GM12891 (cell line): ENCODE data around the gene PPP1R14C.
"Not testable (repeated sequence)": the region's sequence is repeated elsewhere in the genome, so short reads cannot be mapped to it uniquely, and the experiment has no call there.

Experiments used
- DNase-seq: peaks from one replicate; pipeline ENCODE4 v3.0.0; 2011; ENCODE audit warnings: low spot score; ENCODE audit not compliant: insufficient read length
- FAIRE-seq: peaks from 2 replicates; lab custom pipeline; 2011; peaks lifted over from hg19 to GRCh38; lab: Jason Lieb, UNC
- PAX5 ChIP-seq: IDR thresholded peaks from 2 replicates; pipeline ENCODE4 v1.6.1; 2011; ENCODE audit warnings: low read length, moderate library complexity, mild to moderate bottlenecking; ENCODE audit not compliant: insufficient read depth, severe bottlenecking
- POLR2A ChIP-seq: IDR thresholded peaks from 2 replicates; pipeline ENCODE4 v1.6.1; 2011; ENCODE audit warnings: low read depth, low read length, control low read depth
- POLR2AphosphoS5 ChIP-seq: IDR thresholded peaks from 2 replicates; pipeline ENCODE4 v1.6.1; 2011; ENCODE audit warnings: low read depth, low read length, control low read depth
- POU2F2 ChIP-seq: IDR thresholded peaks from 2 replicates; pipeline ENCODE4 v1.6.1; 2011; ENCODE audit warnings: low read depth, mild to moderate bottlenecking, control low read depth, low read length, moderate library complexity
- SPI1 ChIP-seq: IDR thresholded peaks from 2 replicates; pipeline ENCODE4 v1.6.1; 2011; ENCODE audit warnings: low read depth, low read length, control low read depth
- TAF1 ChIP-seq: IDR thresholded peaks from 2 replicates; pipeline ENCODE4 v1.6.1; 2011; ENCODE audit warnings: low read depth, low read length, control low read depth

The PPP1R14C gene

DNA sequence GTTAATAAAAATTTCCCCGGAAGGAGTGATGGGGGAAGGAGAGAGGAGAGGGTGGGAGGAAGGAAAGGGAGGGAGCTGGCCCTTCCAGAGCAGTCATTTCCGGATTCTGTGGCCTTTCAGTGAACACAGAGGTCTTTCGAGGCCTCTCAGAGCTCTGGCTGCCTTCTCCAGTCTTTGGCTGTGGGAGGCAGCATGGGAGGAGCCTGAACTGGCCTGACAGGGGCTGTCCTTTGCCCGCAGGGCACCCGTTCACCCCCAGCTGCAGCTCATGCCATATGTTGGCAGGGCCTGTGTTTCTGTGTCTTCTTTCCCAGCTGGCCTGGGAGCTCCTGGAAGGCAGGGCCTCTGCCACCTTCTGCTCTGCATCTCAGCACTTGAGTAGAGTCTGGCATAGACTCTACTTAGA lies 95.5 kb downstream of the PPP1R14C start:
- no peak for DNase-seq
- no peak for FAIRE-seq
- TF ChIP-seq PAX5 (no peak), TAF1 (no peak), SPI1 (no peak), POU2F2 (no peak)

DNA sequence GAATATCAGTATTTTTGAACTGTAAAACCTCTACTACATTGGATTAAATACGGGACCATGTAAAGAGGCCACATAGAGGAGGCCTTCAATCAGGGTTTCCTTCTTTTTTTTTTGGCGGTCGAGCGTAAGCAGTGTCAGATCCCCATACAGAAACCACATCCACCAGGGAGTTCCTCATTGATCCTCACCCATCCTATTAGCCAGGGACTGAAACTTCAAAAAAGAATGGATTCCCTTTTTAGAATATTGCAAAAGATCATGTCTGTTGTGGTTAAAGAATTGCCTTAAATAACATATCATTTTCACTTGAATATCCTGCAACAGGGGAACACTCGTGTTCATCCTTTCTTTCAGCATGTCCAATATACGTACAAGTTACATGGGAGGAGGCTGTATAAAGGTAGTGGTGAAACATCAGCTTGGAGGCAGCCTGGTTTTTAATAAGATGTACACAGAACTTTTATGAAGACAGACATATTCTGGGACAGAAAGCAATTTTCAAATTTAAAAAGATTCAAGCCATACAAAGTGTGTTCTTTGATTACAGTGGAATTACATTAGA lies 96.1 kb downstream of the PPP1R14C start:
- TF ChIP-seq TAF1 (no peak), POLR2AphosphoS5 (no peak), SPI1 (no peak), PAX5 (no peak), POU2F2 (no peak), POLR2A (no peak)
- no peak for FAIRE-seq
- no peak for DNase-seq

DNA sequence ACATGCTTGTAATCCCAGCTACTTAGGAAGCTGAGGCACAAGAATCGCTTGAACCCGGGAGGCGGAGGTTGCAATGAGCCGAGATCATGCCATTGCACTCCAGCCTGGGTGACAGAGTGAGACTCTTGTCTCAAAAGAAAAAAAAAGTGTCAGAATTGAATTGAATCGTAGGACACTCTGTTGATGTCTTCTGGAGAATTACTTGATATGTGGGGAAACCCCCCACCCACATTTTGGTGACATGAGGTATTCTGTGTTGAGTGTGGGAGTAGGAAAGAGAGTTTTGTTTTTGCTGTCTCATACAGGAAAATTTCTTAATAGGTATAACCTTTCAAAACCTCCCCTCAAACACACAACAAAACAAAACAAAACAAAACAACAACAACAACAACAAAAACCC lies 98.9 kb downstream of the PPP1R14C start:
- not testable (repeated sequence) for DNase-seq, FAIRE-seq

DNA sequence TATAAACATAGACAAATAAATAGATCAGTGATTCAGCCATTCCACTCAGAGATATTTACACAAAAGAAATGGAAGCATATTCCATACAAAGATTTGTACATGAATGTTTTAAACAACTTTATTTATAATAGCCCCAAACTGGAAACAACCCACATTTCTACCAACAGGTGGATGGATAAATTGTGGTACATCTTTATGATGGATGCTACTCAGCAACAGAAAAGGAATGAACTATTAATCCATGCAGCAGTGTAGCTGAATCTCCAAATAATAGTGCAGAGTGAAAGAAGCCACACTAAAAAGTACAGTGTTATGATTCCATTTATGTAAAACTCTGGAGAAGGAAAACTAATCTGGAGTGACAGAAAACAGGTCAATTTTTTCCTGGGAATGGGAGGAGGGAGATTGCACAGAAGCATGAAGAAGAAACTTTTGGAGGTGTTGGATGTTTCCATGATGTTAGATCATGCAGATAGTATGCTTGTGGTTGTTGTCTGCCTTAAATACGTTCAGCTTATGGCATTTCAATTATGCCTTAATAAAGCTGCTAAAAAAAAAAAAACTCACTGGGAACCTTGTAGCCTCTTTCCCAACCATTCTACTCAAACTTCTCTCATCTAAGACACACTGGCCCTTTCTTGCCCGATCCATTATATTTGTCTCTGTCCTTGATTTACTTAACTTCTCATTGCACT lies 100.9 kb downstream of the PPP1R14C start:
- FAIRE-seq (no peak), DNase-seq (no peak)
- TF ChIP-seq SPI1, result no peak
- TF ChIP-seq POLR2AphosphoS5, result no peak
- no peak for TF ChIP-seq POLR2A
- no peak for TF ChIP-seq POU2F2
- TF ChIP-seq PAX5, result no peak
- no peak for TF ChIP-seq TAF1

DNA sequence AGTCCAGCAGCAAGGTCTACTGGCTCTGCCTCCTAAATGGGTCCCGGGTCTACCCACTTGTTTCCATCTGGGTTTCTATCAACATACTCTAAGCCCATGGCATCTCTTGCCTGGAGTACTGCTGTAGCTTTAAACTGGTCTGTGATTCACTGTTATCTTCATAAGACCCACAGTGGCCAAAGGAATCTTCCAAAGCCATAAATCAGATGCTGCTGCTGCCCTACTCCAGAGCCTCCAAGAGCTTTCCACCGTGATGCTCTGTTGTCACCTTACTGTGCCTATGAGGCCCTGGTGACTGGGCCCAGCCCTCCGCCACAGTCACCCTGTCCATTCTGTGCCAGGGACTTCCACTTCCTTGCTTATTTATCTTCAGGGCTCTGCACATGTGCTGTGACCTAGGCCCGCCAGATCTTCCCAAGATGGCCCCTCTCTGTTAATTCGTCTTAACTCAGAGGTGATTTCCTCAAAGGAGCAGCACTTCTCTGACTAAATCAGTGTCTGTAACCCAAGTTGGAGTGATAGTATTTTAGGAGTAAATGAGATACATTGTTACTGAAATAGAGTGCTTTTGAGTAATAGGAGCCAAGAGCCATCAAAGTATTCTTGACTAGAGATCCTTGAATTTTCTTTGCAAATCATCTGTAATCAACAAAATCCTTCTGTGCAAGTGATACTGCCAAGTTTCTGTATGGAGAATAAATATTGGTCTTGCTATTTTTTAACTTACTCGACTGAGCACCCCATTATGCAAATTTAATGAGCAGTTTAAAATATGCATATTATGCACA lies 102.5 kb downstream of the PPP1R14C start:
- FAIRE-seq (no peak), DNase-seq (no peak)
- TF ChIP-seq POLR2AphosphoS5 (no peak), PAX5 (no peak), POU2F2 (no peak), SPI1 (no peak), POLR2A (no peak), TAF1 (no peak)

DNA sequence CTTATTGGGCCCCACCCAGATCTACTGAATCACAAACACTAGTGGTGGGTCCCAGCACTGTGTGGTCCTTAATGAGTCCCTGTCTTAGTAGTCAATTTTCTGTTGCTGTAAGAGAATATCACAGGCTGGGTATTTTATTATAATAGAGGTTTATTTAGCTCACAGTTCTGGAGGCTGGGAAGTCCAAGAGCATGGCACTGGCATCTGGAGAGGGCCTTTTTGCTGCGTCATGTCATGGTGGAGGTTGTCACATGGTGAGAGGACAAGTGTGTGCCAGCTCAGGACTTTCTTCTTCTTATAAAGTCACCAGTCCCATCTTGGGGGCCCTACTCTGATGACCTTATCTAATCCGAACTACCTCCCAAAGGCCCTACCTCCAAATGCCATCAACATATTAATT lies 105.0 kb downstream of the PPP1R14C start:
- TF ChIP-seq POU2F2 (no peak), SPI1 (no peak), TAF1 (no peak), POLR2AphosphoS5 (no peak), PAX5 (no peak), POLR2A (no peak)
- DNase-seq (no peak), FAIRE-seq (no peak)

DNA sequence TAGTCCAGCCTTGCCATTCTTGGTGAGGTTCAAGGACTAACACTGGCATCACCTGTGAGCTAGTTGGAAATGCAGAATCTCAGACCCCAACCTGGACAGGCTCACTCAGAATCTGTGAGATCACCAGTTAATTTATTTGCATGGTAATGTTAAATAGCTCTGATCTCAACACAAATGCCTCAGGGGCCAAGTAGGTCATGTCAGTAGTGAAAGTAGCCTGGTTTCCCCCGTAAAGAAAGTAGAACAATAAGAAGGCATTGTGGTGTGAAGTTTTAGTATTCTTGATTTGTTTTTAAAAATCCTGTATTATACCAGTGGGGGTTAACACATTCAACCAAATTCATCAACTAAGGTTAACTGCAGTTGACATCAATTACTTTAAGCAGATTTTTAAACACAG lies 105.5 kb downstream of the PPP1R14C start:
- DNase-seq (no peak), FAIRE-seq (no peak)
- TF ChIP-seq POLR2AphosphoS5 (no peak), SPI1 (no peak), POU2F2 (no peak), POLR2A (no peak), PAX5 (no peak), TAF1 (no peak)

DNA sequence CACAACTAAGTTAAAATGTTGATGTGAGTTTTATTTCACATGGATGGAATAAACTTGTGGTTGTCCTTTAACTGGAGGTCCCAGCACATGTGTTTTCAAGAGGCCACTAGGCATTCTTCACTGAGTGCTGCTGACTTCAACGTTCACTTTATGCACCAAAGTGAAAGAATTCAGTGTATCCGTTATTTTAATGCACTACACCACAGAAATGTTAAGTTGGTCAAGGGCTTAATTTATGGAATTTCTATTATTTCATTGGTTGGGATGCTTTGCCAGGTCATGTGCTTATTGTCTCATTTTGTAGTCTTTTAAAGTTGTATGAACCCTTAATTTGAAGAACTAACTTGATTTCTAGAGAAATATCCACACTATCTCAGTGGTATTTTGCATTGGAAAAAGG lies 106.4 kb downstream of the PPP1R14C start:
- FAIRE-seq (no peak), DNase-seq (no peak)
- TF ChIP-seq POLR2A (no peak), PAX5 (no peak), POLR2AphosphoS5 (no peak), POU2F2 (no peak), TAF1 (no peak), SPI1 (no peak)

DNA sequence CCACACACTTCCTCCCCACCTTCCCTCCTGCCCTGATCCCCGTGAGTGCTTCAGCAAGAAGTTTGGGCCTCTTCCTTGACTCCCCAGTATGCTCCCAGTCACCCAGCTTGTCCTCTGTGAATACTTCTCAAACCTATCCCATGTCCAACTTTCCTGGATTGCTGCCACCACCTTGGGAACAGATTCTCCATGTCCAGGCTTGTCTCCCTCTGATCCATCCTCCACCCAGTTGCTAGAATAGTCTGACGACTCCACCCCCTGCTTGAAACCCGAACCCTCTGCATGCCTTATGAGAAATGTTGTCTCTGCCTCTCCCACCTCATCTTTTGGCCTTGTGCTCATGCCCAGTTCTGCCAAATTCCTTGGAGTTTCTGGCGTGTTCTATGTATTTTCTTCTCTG lies 108.0 kb downstream of the PPP1R14C start:
- FAIRE-seq, result no peak
- TF ChIP-seq SPI1 (no peak), POLR2AphosphoS5 (no peak), POLR2A (no peak), PAX5 (no peak), TAF1 (no peak), POU2F2 (no peak)
- DNase-seq, result no peak

DNA sequence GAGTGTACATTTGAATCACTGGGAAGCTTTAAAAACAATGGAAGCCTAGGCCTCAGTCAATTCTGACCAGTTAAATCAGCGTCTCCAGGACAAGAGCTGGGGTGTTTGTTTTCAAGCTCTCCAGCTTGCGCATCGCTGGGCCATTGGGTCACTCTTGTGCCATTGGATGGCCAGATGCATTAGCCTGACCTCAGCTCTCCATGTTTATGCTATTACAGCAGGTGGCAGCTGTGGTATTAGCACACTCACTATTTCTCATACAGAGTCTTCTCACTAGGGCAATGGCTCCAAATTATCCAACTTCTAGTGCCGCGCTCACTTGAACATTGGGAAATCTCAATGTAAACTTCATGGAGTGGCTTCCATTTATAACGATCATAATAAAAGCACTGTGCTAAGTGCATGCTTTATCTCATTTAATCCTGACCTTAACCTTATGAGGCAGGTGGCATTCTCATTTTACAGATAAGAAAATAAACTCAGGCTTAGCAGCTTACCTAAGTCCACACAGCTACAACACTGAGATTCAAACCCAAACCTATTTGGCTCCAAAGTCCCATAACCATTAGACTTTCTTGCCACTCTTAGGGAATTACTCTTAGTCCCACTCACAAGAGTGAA lies 108.8 kb downstream of the PPP1R14C start:
- FAIRE-seq (no peak), DNase-seq (no peak)
- TF ChIP-seq PAX5, result no peak
- no peak for TF ChIP-seq SPI1
- no peak for TF ChIP-seq POLR2A
